Mesenchymal stem cell (in vitro differentiated cells and primary cell): ENCODE data around the gene FCN1.

Experiments used
- DNase-seq: peaks from one replicate; pipeline ENCODE4 v3.0.0-alpha.2; 2013
- H2AFZ ChIP-seq: one replicate; pipeline ENCODE4 v1.6.1; 2013; ENCODE audit warnings: low read depth, mild to moderate bottlenecking, control low read depth, inconsistent platforms, low read length, moderate library complexity
- H2AK5ac ChIP-seq: 2 replicates; pipeline ENCODE4 v1.6.1; 2013; ENCODE audit warnings: low read length, moderate library complexity, mild to moderate bottlenecking, inconsistent platforms; ENCODE audit not compliant: severe bottlenecking
- H2BK120ac ChIP-seq: one replicate; pipeline ENCODE4 v1.6.1; 2013; ENCODE audit warnings: low read depth, mild to moderate bottlenecking, inconsistent platforms, low read length, moderate library complexity
- H2BK12ac ChIP-seq, 2 experiments: one replicate each; pipeline ENCODE4 v1.6.1; 2013; ENCODE audit warnings: inconsistent platforms in 2 of 2, low read length in 2 of 2, mild to moderate bottlenecking in 2 of 2, moderate library complexity in 2 of 2, control low read depth in 1 of 2
- H2BK15ac ChIP-seq: one replicate; pipeline ENCODE4 v1.6.1; 2013; ENCODE audit warnings: mild to moderate bottlenecking, low read depth, inconsistent platforms; ENCODE audit not compliant: poor library complexity, severe bottlenecking
- H2BK5ac ChIP-seq: 2 replicates; pipeline ENCODE4 v1.6.1; 2013; ENCODE audit warnings: low read depth, mild to moderate bottlenecking, low read length, control low read depth, inconsistent platforms; ENCODE audit not compliant: poor library complexity, severe bottlenecking
- H3K14ac ChIP-seq, 2 experiments: one replicate each; pipeline ENCODE4 v1.6.1; 2013; ENCODE audit warnings: inconsistent platforms in 2 of 2, low read length in 2 of 2, control low read depth in 1 of 2, mild to moderate bottlenecking in 1 of 2, moderate library complexity in 1 of 2
- H3K18ac ChIP-seq, 2 experiments: one replicate each; pipeline ENCODE4 v1.6.1; 2013; ENCODE audit warnings: inconsistent platforms in 2 of 2, low read length in 2 of 2, control low read depth in 1 of 2, low read depth in 1 of 2, mild to moderate bottlenecking in 1 of 2
- H3K23ac ChIP-seq, 2 experiments: one replicate each; pipeline ENCODE4 v1.6.1; 2013; ENCODE audit warnings: inconsistent platforms in 2 of 2, low read length in 2 of 2, mild to moderate bottlenecking in 2 of 2, moderate library complexity in 2 of 2, control low read depth in 1 of 2
- H3K27ac ChIP-seq: 2 replicates; pipeline ENCODE4 v1.5.1; 2013; ENCODE audit warnings: mild to moderate bottlenecking, moderate library complexity, low read length, control low read depth, inconsistent platforms; ENCODE audit not compliant: poor library complexity, severe bottlenecking
- H3K27me3 ChIP-seq, 2 experiments: 2 replicates each; pipeline versions ENCODE4 v1.6.1 to v1.7.0; 2013; ENCODE audit warnings: low read length in 2 of 2, mild to moderate bottlenecking in 2 of 2, moderate library complexity in 2 of 2, control low read depth in 1 of 2, inconsistent platforms in 1 of 2; ENCODE audit not compliant: control insufficient read depth in 1 of 2, insufficient read depth in 1 of 2
- H3K36me3 ChIP-seq, 2 experiments: 2 replicates each; pipeline versions ENCODE4 v1.6.1 to v1.7.0; 2013; ENCODE audit warnings: low read length in 2 of 2, control low read depth in 1 of 2, inconsistent platforms in 1 of 2, low read depth in 1 of 2, mild to moderate bottlenecking in 1 of 2; ENCODE audit not compliant: insufficient read depth in 2 of 2, control insufficient read depth in 1 of 2
- H3K4ac ChIP-seq, 2 experiments: one replicate each; pipeline ENCODE4 v1.6.1; 2013; ENCODE audit warnings: inconsistent platforms in 2 of 2, low read length in 2 of 2, mild to moderate bottlenecking in 2 of 2, moderate library complexity in 2 of 2, control low read depth in 1 of 2, low read depth in 1 of 2
- H3K4me1 ChIP-seq: 2 replicates; pipeline ENCODE4 v1.6.1; 2013; ENCODE audit warnings: low read depth, low read length, control low read depth; ENCODE audit not compliant: control insufficient read depth, insufficient read depth
- H3K4me2 ChIP-seq: 2 replicates; pipeline ENCODE4 v1.6.1; 2013; ENCODE audit warnings: low read length, mild to moderate bottlenecking, inconsistent platforms; ENCODE audit not compliant: poor library complexity, severe bottlenecking
- H3K4me3 ChIP-seq, 2 experiments: 2 replicates each; pipeline versions ENCODE4 v1.5.1 to v1.7.0; 2013; ENCODE audit warnings: low read length in 2 of 2, mild to moderate bottlenecking in 2 of 2, control low read depth in 1 of 2, low read depth in 1 of 2; ENCODE audit not compliant: insufficient read depth in 1 of 2
- H3K79me1 ChIP-seq: replicated peaks from 2 replicates; pipeline ENCODE4 v1.6.1; 2013; ENCODE audit warnings: mild to moderate bottlenecking, control low read depth, low read length, inconsistent platforms; ENCODE audit not compliant: poor library complexity, severe bottlenecking
- H3K9ac ChIP-seq: 2 replicates; pipeline ENCODE4 v1.7.0; 2013; ENCODE audit warnings: mild to moderate bottlenecking, low read length, moderate library complexity
- H3K9me3 ChIP-seq: 2 replicates; pipeline ENCODE4 v1.7.0; 2013; ENCODE audit warnings: mild to moderate bottlenecking, low read length; ENCODE audit not compliant: control insufficient read depth
- H4K8ac ChIP-seq: one replicate; pipeline ENCODE4 v1.6.1; 2013; ENCODE audit warnings: inconsistent platforms, mild to moderate bottlenecking, low read length, moderate library complexity
- H4K91ac ChIP-seq: one replicate; pipeline ENCODE4 v1.6.1; 2013; ENCODE audit warnings: mild to moderate bottlenecking, low read length, inconsistent platforms
- WGBS: methylation state at CpG from one replicate; pipeline ENCODE4 v1.1.7; 2013; ENCODE audit warnings: mixed read lengths; 5-methylcytosine and 5-hydroxymethylcytosine counted together

FCN1 gene

GRCh38 chr9:134943836-134944235 lies 26.1 kb upstream of the FCN1 start:
- Histone ChIP-seq H3K36me3 (no peaks in the 10 kb centered on the region), H3K18ac (no peak overlapping the region), H2BK12ac (no peak overlapping the region), H2BK120ac (no peak overlapping the region), H4K8ac (no peak overlapping the region), H3K4ac (no peak overlapping the region), H3K4me2 (no peak overlapping the region), H3K14ac (no peak overlapping the region), H3K4me3 (no peak overlapping the region), H2AFZ (no peak overlapping the region), H4K91ac (no peak overlapping the region), H3K23ac (no peak overlapping the region), H2BK15ac (no peak overlapping the region), H3K27me3 (peaks cover 4 to 72% of the 10 kb centered on the region in 2 experiments), H2AK5ac (no peak overlapping the region), H3K4me1 (no peaks in the 10 kb centered on the region), H3K9ac (no peak overlapping the region), H3K27ac (no peak overlapping the region), H3K9me3 (peaks cover 8% of the 10 kb centered on the region), H2BK5ac (no peak overlapping the region), H3K79me1 (no peaks in the 10 kb centered on the region)
- 86% methylated on average over 15 of the region's 15 CpGs for WGBS
- no peak for DNase-seq

- Histone ChIP-seq H3K18ac (no peak overlapping the region), H3K79me1 (no peaks in the 10 kb centered on the region)
- 88% methylated on average over 13 of the region's 13 CpGs for WGBS
Observed at GRCh38 chr9:134943411-134943810, 25.7 kb upstream of the FCN1 start.

GRCh38 chr9:134942788-134943184 lies 25.1 kb upstream of the FCN1 start:
- Histone ChIP-seq H3K9me3 (peaks cover 8% of the 10 kb centered on the region), H2BK120ac (no peak overlapping the region), H2AFZ (no peak overlapping the region), H3K9ac (peak overlapping the region; percentile 41), H3K14ac (no peak overlapping the region), H3K18ac (no peak overlapping the region), H3K23ac (no peak overlapping the region), H2BK12ac (no peak overlapping the region), H3K4me1 (no peaks in the 10 kb centered on the region), H3K27me3 (peaks cover 10 to 74% of the 10 kb centered on the region in 2 experiments), H2BK5ac (no peak overlapping the region), H3K27ac (no peak overlapping the region), H2BK15ac (no peak overlapping the region), H3K4me3 (peak overlapping the region in 1 of 2 experiments; percentile 64), H2AK5ac (no peak overlapping the region), H3K79me1 (no peaks in the 10 kb centered on the region), H3K36me3 (no peaks in the 10 kb centered on the region), H4K8ac (no peak overlapping the region), H4K91ac (no peak overlapping the region), H3K4me2 (no peak overlapping the region), H3K4ac (no peak overlapping the region)
- WGBS, result 89% methylated on average over 8 of the region's 8 CpGs
- DNase-seq, result no peak

More at GRCh38 chr9:134943411-134943810, 25.7 kb upstream of the FCN1 start:
- Histone ChIP-seq H3K9ac (no peak overlapping the region), H3K36me3 (no peaks in the 10 kb centered on the region), H2BK120ac (no peak overlapping the region), H4K91ac (no peak overlapping the region), H3K27ac (no peak overlapping the region), H2AFZ (no peak overlapping the region), H3K4me3 (no peak overlapping the region), H4K8ac (no peak overlapping the region), H3K27me3 (peaks cover 8 to 71% of the 10 kb centered on the region in 2 experiments), H3K4me2 (no peak overlapping the region), H2BK5ac (no peak overlapping the region), H3K14ac (no peak overlapping the region), H3K9me3 (peaks cover 8% of the 10 kb centered on the region), H3K23ac (no peak overlapping the region), H2AK5ac (no peak overlapping the region), H2BK15ac (no peak overlapping the region), H2BK12ac (no peak overlapping the region), H3K4me1 (no peaks in the 10 kb centered on the region), H3K4ac (no peak overlapping the region)
- DNase-seq, result no peak

GRCh38 chr9:134942011-134942787 lies 24.5 kb upstream of the FCN1 start:
- 77% methylated on average over 25 of the region's 27 CpGs for WGBS
- H2BK5ac ChIP-seq, result no peak overlapping the region

More at GRCh38 chr9:134942011-134942787, 24.5 kb upstream of the FCN1 start:
- Histone ChIP-seq H3K4me2 (no peak overlapping the region), H3K14ac (no peak overlapping the region), H4K8ac (no peak overlapping the region), H3K79me1 (no peaks in the 10 kb centered on the region), H3K9ac (peak overlapping the region; percentile 41), H3K23ac (no peak overlapping the region), H3K4me1 (no peaks in the 10 kb centered on the region), H3K27me3 (peaks cover 10 to 74% of the 10 kb centered on the region in 2 experiments), H3K4me3 (peak overlapping the region in 1 of 2 experiments; percentile 64), H3K36me3 (no peaks in the 10 kb centered on the region), H2AK5ac (no peak overlapping the region), H3K4ac (no peak overlapping the region), H3K9me3 (peaks cover 8% of the 10 kb centered on the region), H2AFZ (no peak overlapping the region), H3K27ac (no peak overlapping the region), H4K91ac (no peak overlapping the region), H2BK120ac (no peak overlapping the region), H2BK12ac (no peak overlapping the region), H2BK15ac (no peak overlapping the region), H3K18ac (no peak overlapping the region)
- DNase-seq, result no peak
